IMR-90 (cell line): ENCODE measurements around the gene WNK3. TPM values are rescaled to one million over a fixed set of nuclear protein-coding genes. Genes with fewer than 3 reads are reported as not detected.
A peak's percentile ranks its signal among the peaks of the same experiment; 100 is the strongest.

ENCODE experiments used
- ATAC-seq: fragments of 200-7000 bp; cut with Tn5 transposase; 2 replicates; pipeline ENCODE4 v1.9.1; 2020; ENCODE audit warnings: low read depth, mild to moderate bottlenecking, moderate library complexity
- BruUV-seq: library from RNA; stranded (reverse); fragments of 400-500 nt; replicated peaks from 2 replicates; lab custom pipeline; 2021; lab: Mats Ljungman, UMichigan
- CTCF ChIA-PET: fragments of 300-600 bp; formaldehyde crosslinking; extraction: SDS; loops from one replicate; lab custom pipeline; 2021; ENCODE audit warnings: antibody characterized with exemption; lab: Yijun Ruan, JAX
- POLR2A ChIA-PET: fragments of 300-600 bp; sonication (Branson Sonifier 250); formaldehyde crosslinking; loops from one replicate; lab custom pipeline; 2022; ENCODE audit warnings: antibody characterized with exemption; ENCODE audit not compliant: unreplicated experiment; lab: Charles Lee
- DNase-seq: peaks from one replicate; pipeline ENCODE4 v3.0.0; 2013
- H2AFZ ChIP-seq: replicated peaks from 2 replicates; pipeline ENCODE3; 2013; ENCODE audit warnings: low read length, mild to moderate bottlenecking; ENCODE audit not compliant: poor library complexity
- H2AK5ac ChIP-seq: 2 replicates; pipeline ENCODE4 v1.6.1; 2013; ENCODE audit warnings: low read depth, low read length, inconsistent platforms
- H2AK9ac ChIP-seq: replicated peaks from 2 replicates; pipeline ENCODE3; 2013; ENCODE audit warnings: mild to moderate bottlenecking, low read depth, low read length, moderate library complexity; ENCODE audit not compliant: poor library complexity
- H2BK120ac ChIP-seq: 2 replicates; pipeline ENCODE4 v1.6.1; 2013; ENCODE audit warnings: low read depth, low read length, inconsistent platforms
- H2BK15ac ChIP-seq: 3 replicates; pipeline ENCODE4 v1.6.1; 2013; ENCODE audit warnings: low read depth, low read length, inconsistent platforms
- H2BK20ac ChIP-seq: 2 replicates; pipeline ENCODE4 v1.6.1; 2013; ENCODE audit warnings: low read depth, mild to moderate bottlenecking, inconsistent platforms, low read length, moderate library complexity
- H2BK5ac ChIP-seq: 2 replicates; pipeline ENCODE4 v1.6.1; 2013; ENCODE audit warnings: mild to moderate bottlenecking, low read depth, low read length, inconsistent platforms; ENCODE audit not compliant: poor library complexity, severe bottlenecking
- H3K14ac ChIP-seq: replicated peaks from 2 replicates; pipeline ENCODE4 v1.6.1; 2013; ENCODE audit warnings: low read depth, low read length, inconsistent platforms
- H3K18ac ChIP-seq: 2 replicates; pipeline ENCODE4 v1.6.1; 2013; ENCODE audit warnings: low read depth, low read length, control low read depth
- H3K23ac ChIP-seq: 2 replicates; pipeline ENCODE4 v1.6.1; 2013; ENCODE audit warnings: low read depth, low read length, inconsistent platforms
- H3K27ac ChIP-seq: 2 replicates; pipeline ENCODE4 v1.5.1; 2013; ENCODE audit warnings: mild to moderate bottlenecking, control low read depth, low read length; ENCODE audit not compliant: insufficient read depth
- H3K27me3 ChIP-seq: 2 replicates; pipeline ENCODE4 v1.6.1; 2013; ENCODE audit warnings: low read length; ENCODE audit not compliant: control insufficient read depth, insufficient read depth
- H3K36me3 ChIP-seq: 2 replicates; pipeline ENCODE4 v1.6.1; 2013; ENCODE audit warnings: low read length, mixed read lengths; ENCODE audit not compliant: control insufficient read depth, insufficient read depth
- H3K4ac ChIP-seq: 2 replicates; pipeline ENCODE4 v1.6.1; 2013; ENCODE audit warnings: low read depth, low read length, inconsistent platforms
- H3K4me1 ChIP-seq: 2 replicates; pipeline ENCODE4 v1.6.1; 2013; ENCODE audit warnings: low read length, mixed read lengths; ENCODE audit not compliant: control insufficient read depth, insufficient read depth
- H3K4me2 ChIP-seq: 2 replicates; pipeline ENCODE4 v1.6.1; 2013; ENCODE audit warnings: low read depth, mild to moderate bottlenecking, control low read depth, low read length, moderate library complexity
- H3K4me3 ChIP-seq: 2 replicates; pipeline ENCODE4 v1.5.1; 2013; ENCODE audit warnings: low read depth, mild to moderate bottlenecking, control low read depth, low read length, moderate library complexity; ENCODE audit not compliant: insufficient read depth
- H3K56ac ChIP-seq: 2 replicates; pipeline ENCODE4 v1.6.1; 2013; ENCODE audit warnings: low read length, inconsistent platforms; ENCODE audit not compliant: insufficient read depth; ENCODE audit errors: extremely low read depth
- H3K79me1 ChIP-seq, 2 experiments: 2 replicates each; pipeline ENCODE4 v1.6.1; 2013; ENCODE audit warnings: low read length in 2 of 2, inconsistent platforms in 1 of 2, low read depth in 1 of 2
- H3K9ac ChIP-seq: 2 replicates; pipeline ENCODE4 v1.6.1; 2013; ENCODE audit warnings: low read depth, low read length, control low read depth
- H3K9me1 ChIP-seq: 2 replicates; pipeline ENCODE4 v1.6.1; 2013; ENCODE audit warnings: low read length, inconsistent platforms; ENCODE audit not compliant: insufficient read depth
- H3K9me3 ChIP-seq: 2 replicates; pipeline ENCODE4 v1.6.1; 2013; ENCODE audit warnings: low read length; ENCODE audit not compliant: control insufficient read depth, insufficient read depth
- H4K20me1 ChIP-seq: 2 replicates; pipeline ENCODE4 v1.6.1; 2013; ENCODE audit warnings: low read length, inconsistent platforms; ENCODE audit not compliant: insufficient read depth
- H4K5ac ChIP-seq: 2 replicates; pipeline ENCODE4 v1.6.1; 2013; ENCODE audit warnings: mild to moderate bottlenecking, low read depth, low read length, control low read depth
- H4K8ac ChIP-seq, 2 experiments: 2 replicates each; pipeline ENCODE4 v1.6.1; 2013; ENCODE audit warnings: low read depth in 2 of 2, low read length in 2 of 2, control low read depth in 1 of 2, inconsistent platforms in 1 of 2
- H4K91ac ChIP-seq: 2 replicates; pipeline ENCODE4 v1.6.1; 2013; ENCODE audit warnings: low read depth, low read length, inconsistent platforms; ENCODE audit not compliant: insufficient read depth
- WGBS, 2 experiments: methylation state at CpG; one replicate each; pipeline versions ENCODE4 v1.1.5 to v1.1.7; 2013; ENCODE audit warnings: missing lambda C conversion rate in 2 of 2; ENCODE audit not compliant: insufficient read length in 1 of 2; ENCODE audit errors: extremely low coverage in 2 of 2; 5-methylcytosine and 5-hydroxymethylcytosine counted together
- dilution Hi-C: fragments of 300-500 bp; cut with HindIII; formaldehyde crosslinking; loops from one replicate; pipeline ENCODE4 v1.14.3; 2018; ENCODE audit warnings: low sequenced_read_pairs; ENCODE audit not compliant: unreplicated experiment
- in situ Hi-C: fragments of 300-500 bp; cut with MboI; formaldehyde crosslinking; loops from 3 replicates; pipeline ENCODE4 v1.14.3; 2019; ENCODE audit warnings: low sequenced_read_pairs, inconsistent platforms, mixed read lengths
- intact Hi-C: fragments of 100-400 bp; cut with micrococcal nuclease; formaldehyde crosslinking; loops from 2 replicates; pipeline ENCODE4 v1.10.0; 2022
- polyA plus RNA-seq, 3 experiments: library from polyadenylated mRNA; depleted of rRNA; stranded (reverse); fragments of >200 nt; gene quantifications; 2 replicates each; pipeline ENCODE4 v1.2.3, GENCODE V29; 2012; ENCODE audit warnings: low replicate concordance in 1 of 3
- total RNA-seq: library from RNA; depleted of rRNA; stranded (reverse); fragments of >200 nt; gene quantifications from 2 replicates; pipeline ENCODE4 v1.2.3, GENCODE V29; 2012
- TF ChIP-seq, protein P1 (sequence below): fragments of 150-350 bp; IDR thresholded peaks from 2 replicates; pipeline ENCODE4 v1.6.1; 2017; ENCODE audit warnings: mild to moderate bottlenecking, antibody characterized with exemption, low read length, low read depth

Gene WNK3
- total and polyA plus RNA-seq, 2 of the 4 experiments (the other 2 are of a cell fraction), result 0.15 to 1.4 TPM

DNA sequence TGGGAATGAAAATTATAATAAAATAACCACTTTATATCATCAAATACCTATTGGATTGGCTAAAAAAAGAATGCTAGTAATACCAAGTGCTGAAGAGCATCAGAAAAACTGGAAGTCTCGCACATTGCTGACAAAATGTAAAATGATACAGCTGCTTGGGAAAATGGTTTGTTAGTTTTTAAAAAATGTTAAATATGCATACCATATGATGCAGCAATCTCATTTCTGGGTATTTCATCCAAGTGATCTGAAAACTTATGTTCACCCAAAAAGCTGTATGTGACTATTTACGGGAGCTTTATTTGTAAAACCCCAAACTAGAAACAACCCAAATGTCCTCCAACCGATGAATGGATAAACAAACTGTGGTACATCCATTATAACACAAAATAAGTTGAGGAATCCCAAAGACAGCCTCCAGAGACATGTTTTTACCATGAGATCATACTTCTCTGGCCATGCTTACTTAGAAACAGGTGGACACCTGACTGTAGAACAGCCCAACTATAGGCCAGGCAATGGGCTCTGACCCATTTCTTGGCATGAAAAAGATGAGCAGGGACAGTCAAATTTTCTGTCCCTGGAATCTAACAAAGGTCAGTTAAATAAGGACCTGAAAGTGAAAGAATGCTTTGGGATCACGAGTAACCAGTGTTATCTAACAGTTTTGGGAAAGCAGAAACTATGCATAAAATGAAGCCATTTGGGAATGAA, 127.3 kb downstream of the WNK3 start:
- POLR2A ChIA-PET, result no interaction called here

More for the DNA sequence above, 127.3 kb downstream of the WNK3 start:
- Histone ChIP-seq H3K27ac (peak overlapping the region; percentile 82; the same call in 1 of the 2 replicates), H3K56ac (no peak overlapping the region), H3K9me3 (no peaks in the 10 kb centered on the region), H4K20me1 (no peaks in the 10 kb centered on the region), H3K4me2 (peak overlapping the region; percentile 60), H4K91ac (no peak overlapping the region), H3K36me3 (no peaks in the 10 kb centered on the region), H2BK5ac (peak overlapping the region; percentile 0), H2AK5ac (no peak overlapping the region), H2BK15ac (no peak overlapping the region), H4K8ac (no peak overlapping the region), H3K27me3 (no peaks in the 10 kb centered on the region), H3K23ac (no peak overlapping the region), H3K4me3 (0 out of 2 replicates have a peak overlapping the region, but pooled peaks have one; percentile 17), H3K4me1 (peaks cover 2% of the 10 kb centered on the region), H3K9me1 (no peaks in the 10 kb centered on the region), H3K4ac (no peak overlapping the region), H2AK9ac (no peak overlapping the region), H3K9ac (no peak overlapping the region), H3K18ac (0 out of 2 replicates have a peak overlapping the region, but pooled peaks have one; percentile 23), H2BK20ac (no peak overlapping the region), H3K79me1 (no peaks in the 10 kb centered on the region), H2AFZ (no peak overlapping the region), H2BK120ac (no peak overlapping the region), H4K5ac (no peak overlapping the region), H3K14ac (no peak overlapping the region)
- BruUV-seq, result no TSS peak
- intact Hi-C loops, result loop anchor here (2.0 kb wide), 1 partner anchor 48 kb away; the partner anchor contains the start of gene FAM120C
- dilution Hi-C loops, result no loop called here
- CTCF ChIA-PET, result no interaction called here
- no CpG with 5 or more reads among the region's 4 CpGs for WGBS, 2 experiments
- in situ Hi-C loops, result no loop called here
- peak; percentile 79 for ATAC-seq
- TF ChIP-seq, protein P1, sequence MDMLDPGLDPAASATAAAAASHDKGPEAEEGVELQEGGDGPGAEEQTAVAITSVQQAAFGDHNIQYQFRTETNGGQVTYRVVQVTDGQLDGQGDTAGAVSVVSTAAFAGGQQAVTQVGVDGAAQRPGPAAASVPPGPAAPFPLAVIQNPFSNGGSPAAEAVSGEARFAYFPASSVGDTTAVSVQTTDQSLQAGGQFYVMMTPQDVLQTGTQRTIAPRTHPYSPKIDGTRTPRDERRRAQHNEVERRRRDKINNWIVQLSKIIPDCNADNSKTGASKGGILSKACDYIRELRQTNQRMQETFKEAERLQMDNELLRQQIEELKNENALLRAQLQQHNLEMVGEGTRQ, result no peak
- peak; percentile 47 for DNase-seq
